ENCODE measurements around the gene FXYD6.

- TF ChIP-seq, protein P1, sequence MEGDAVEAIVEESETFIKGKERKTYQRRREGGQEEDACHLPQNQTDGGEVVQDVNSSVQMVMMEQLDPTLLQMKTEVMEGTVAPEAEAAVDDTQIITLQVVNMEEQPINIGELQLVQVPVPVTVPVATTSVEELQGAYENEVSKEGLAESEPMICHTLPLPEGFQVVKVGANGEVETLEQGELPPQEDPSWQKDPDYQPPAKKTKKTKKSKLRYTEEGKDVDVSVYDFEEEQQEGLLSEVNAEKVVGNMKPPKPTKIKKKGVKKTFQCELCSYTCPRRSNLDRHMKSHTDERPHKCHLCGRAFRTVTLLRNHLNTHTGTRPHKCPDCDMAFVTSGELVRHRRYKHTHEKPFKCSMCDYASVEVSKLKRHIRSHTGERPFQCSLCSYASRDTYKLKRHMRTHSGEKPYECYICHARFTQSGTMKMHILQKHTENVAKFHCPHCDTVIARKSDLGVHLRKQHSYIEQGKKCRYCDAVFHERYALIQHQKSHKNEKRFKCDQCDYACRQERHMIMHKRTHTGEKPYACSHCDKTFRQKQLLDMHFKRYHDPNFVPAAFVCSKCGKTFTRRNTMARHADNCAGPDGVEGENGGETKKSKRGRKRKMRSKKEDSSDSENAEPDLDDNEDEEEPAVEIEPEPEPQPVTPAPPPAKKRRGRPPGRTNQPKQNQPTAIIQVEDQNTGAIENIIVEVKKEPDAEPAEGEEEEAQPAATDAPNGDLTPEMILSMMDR (IDR thresholded peaks at IDR 0.05; ENCODE audit: insufficient read depth, low read depth, low read length), result no peak
- TF ChIP-seq EZH2 (IDR thresholded peaks at IDR 0.05; ENCODE audit: insufficient read depth, low read length), result no peak
Observed at GRCh38 chr11:117908959-117909610, 32.6 kb upstream of the FXYD6 start.
